ENCODE measurements around the gene CPSF2. TPM values are rescaled to one million over a fixed set of nuclear protein-coding genes. Genes with fewer than 3 reads are reported as not detected.
A peak's percentile ranks its signal among the peaks of the same experiment; 100 is the strongest.

The CPSF2 gene
- polyA plus RNA-seq, 1 of the 3 experiments (the other 2 are of a cell fraction): 11.7 TPM

- DNase-seq: no peak
- H3K9ac ChIP-seq: peak overlapping the region; percentile 98
- POLR2A ChIA-PET: interaction anchor here (2.7 kb wide), 1 partner anchor 16 kb away, joined by 47 read pairs; the partner anchor contains the start of gene ATXN3
- H4K20me1 ChIP-seq (ENCODE audit: insufficient read depth): no peaks in the 10 kb centered on the region
- peaks cover 13 to 44% of the 10 kb centered on the region in 2 experiments for H3K36me3 ChIP-seq (replicated peaks in 1 of 2; ENCODE audit: control insufficient read depth in 1 of 2, insufficient read depth in 2 of 2, low read length in 1 of 2)
- no peaks in the 10 kb centered on the region for H3K9me3 ChIP-seq
- H3K4me1 ChIP-seq (ENCODE audit: control insufficient read depth in 1 of 2, insufficient read depth in 2 of 2, low read depth in 1 of 2, low read length in 1 of 2): peaks cover 5 to 11% of the 10 kb centered on the region in 2 experiments; a peak in 3 of 4 replicates
- no peaks in the 10 kb centered on the region for H3F3A ChIP-seq (replicated peaks; ENCODE audit: insufficient read depth)
- WGBS (ENCODE audit: low lambda C conversion rate): 48% methylated on average over 9 of the region's 9 CpGs
- H3K27me3 ChIP-seq (ENCODE audit: insufficient read depth): no peaks in the 10 kb centered on the region
- H3K4me3 ChIP-seq (ENCODE audit: low read depth in 2 of 2, low read length in 1 of 2): peak overlapping the region; percentile 80 to 96
- H3K4me2 ChIP-seq: peak overlapping the region; percentile 78
- peaks cover 77% of the 10 kb centered on the region for H3K79me2 ChIP-seq (ENCODE audit: insufficient read depth)
- peak overlapping the region in 1 of 2 experiments; percentile 90; a peak in 3 of 4 replicates for H3K27ac ChIP-seq (ENCODE audit: low read depth in 2 of 2, low read length in 1 of 2)
- H2AFZ ChIP-seq (ENCODE audit: low read depth): peak overlapping the region; percentile 93
- CTCF ChIA-PET: interaction anchor here (1.0 to 8.7 kb wide), 6 partner anchors 9 to 52 kb away, joined by 3 to 100 read pairs (median 4); partner anchors contain the start of gene ATXN3
- H3K9me2 ChIP-seq: no peaks in the 10 kb centered on the region
- no peak for TF ChIP-seq JUND (IDR thresholded peaks at IDR 0.05)
- no peak for TF ChIP-seq NFIC (IDR thresholded peaks at IDR 0.05; ENCODE audit: borderline replicate concordance)
- TF ChIP-seq MXI1 (IDR thresholded peaks at IDR 0.05; ENCODE audit: low read depth, low read length): no peak
- no peak for TF ChIP-seq EP300 (IDR thresholded peaks at IDR 0.05; ENCODE audit: borderline replicate concordance in 1 of 2, low read depth in 1 of 2, low read length in 1 of 2)
- no peak for TF ChIP-seq TAF1 (IDR thresholded peaks at IDR 0.05; ENCODE audit: borderline replicate concordance, low read depth, low read length)
- no peak for TF ChIP-seq CTCF (IDR thresholded peaks at IDR 0.05)
- no peak for TF ChIP-seq PBX3 (IDR thresholded peaks at IDR 0.05)
- TF ChIP-seq RFX5 (IDR thresholded peaks at IDR 0.05; ENCODE audit: low read length): no peak
- TF ChIP-seq REST (IDR thresholded peaks at IDR 0.05; ENCODE audit: low read depth, low read length): no peak
- TF ChIP-seq FOSL2 (IDR thresholded peaks at IDR 0.05; ENCODE audit: borderline replicate concordance, low read depth): no peak
- TF ChIP-seq RCOR1 (IDR thresholded peaks at IDR 0.05; ENCODE audit: low read length): no peak
- TF ChIP-seq FOXM1 (IDR thresholded peaks at IDR 0.05; ENCODE audit: low read depth): no peak
- TF ChIP-seq TEAD4 (IDR thresholded peaks at IDR 0.05; ENCODE audit: borderline replicate concordance, insufficient read depth): no peak
These were observed 992 bp downstream of the CPSF2 start for GRCh38 chr14:92122761-92123160.
